Neural cell (in vitro differentiated cells): ENCODE data around the gene PTPRD.

Experiments used
- EP300 ChIP-seq: fragments of 450-650 bp; conservative IDR thresholded peaks from 2 replicates; pipeline ENCODE4 v1.6.1; 2014; ENCODE audit warnings: antibody characterized with exemption, mild to moderate bottlenecking, moderate library complexity; ENCODE audit not compliant: poor library complexity, severe bottlenecking
- EZH2 ChIP-seq: fragments of 200-600, 300-800 bp; shearing (Covaris generic), sonication (generic); IDR thresholded peaks from 2 replicates; pipeline ENCODE4 v1.6.1; 2014; ENCODE audit warnings: antibody characterized with exemption, low read length, borderline replicate concordance, mild to moderate bottlenecking; ENCODE audit not compliant: insufficient read depth, poor library complexity, severe bottlenecking
- POLR2AphosphoS5 ChIP-seq: IDR thresholded peaks from 2 replicates; pipeline ENCODE4 v1.6.1; 2012
- SMC3 ChIP-seq: fragments of 450-650 bp; conservative IDR thresholded peaks from 2 replicates; pipeline ENCODE4 v1.6.1; 2014; ENCODE audit warnings: antibody characterized with exemption, mild to moderate bottlenecking, moderate library complexity; ENCODE audit not compliant: poor library complexity
- TAF1 ChIP-seq: IDR thresholded peaks from 2 replicates; pipeline ENCODE4 v1.6.1; 2012; ENCODE audit warnings: low read depth
- TF ChIP-seq, protein P1 (sequence below): fragments of 450-650 bp; IDR thresholded peaks from 2 replicates; pipeline ENCODE4 v1.5.1; 2014; ENCODE audit warnings: antibody characterized with exemption, mild to moderate bottlenecking, moderate library complexity; ENCODE audit not compliant: poor library complexity, severe bottlenecking
- TF ChIP-seq, protein P2 (sequence below): IDR thresholded peaks from 2 replicates; pipeline ENCODE4 v1.6.1; 2012; ENCODE audit warnings: borderline replicate concordance

GRCh38 chr9:10252174-10252573 lies 360.6 kb downstream of the PTPRD start:
- TF ChIP-seq EP300 (no peak), EZH2 (no peak), SMC3 (no peak), POLR2AphosphoS5 (no peak), TAF1 (no peak)
- TF ChIP-seq, protein P1, sequence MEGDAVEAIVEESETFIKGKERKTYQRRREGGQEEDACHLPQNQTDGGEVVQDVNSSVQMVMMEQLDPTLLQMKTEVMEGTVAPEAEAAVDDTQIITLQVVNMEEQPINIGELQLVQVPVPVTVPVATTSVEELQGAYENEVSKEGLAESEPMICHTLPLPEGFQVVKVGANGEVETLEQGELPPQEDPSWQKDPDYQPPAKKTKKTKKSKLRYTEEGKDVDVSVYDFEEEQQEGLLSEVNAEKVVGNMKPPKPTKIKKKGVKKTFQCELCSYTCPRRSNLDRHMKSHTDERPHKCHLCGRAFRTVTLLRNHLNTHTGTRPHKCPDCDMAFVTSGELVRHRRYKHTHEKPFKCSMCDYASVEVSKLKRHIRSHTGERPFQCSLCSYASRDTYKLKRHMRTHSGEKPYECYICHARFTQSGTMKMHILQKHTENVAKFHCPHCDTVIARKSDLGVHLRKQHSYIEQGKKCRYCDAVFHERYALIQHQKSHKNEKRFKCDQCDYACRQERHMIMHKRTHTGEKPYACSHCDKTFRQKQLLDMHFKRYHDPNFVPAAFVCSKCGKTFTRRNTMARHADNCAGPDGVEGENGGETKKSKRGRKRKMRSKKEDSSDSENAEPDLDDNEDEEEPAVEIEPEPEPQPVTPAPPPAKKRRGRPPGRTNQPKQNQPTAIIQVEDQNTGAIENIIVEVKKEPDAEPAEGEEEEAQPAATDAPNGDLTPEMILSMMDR: no peak
- TF ChIP-seq, protein P2, sequence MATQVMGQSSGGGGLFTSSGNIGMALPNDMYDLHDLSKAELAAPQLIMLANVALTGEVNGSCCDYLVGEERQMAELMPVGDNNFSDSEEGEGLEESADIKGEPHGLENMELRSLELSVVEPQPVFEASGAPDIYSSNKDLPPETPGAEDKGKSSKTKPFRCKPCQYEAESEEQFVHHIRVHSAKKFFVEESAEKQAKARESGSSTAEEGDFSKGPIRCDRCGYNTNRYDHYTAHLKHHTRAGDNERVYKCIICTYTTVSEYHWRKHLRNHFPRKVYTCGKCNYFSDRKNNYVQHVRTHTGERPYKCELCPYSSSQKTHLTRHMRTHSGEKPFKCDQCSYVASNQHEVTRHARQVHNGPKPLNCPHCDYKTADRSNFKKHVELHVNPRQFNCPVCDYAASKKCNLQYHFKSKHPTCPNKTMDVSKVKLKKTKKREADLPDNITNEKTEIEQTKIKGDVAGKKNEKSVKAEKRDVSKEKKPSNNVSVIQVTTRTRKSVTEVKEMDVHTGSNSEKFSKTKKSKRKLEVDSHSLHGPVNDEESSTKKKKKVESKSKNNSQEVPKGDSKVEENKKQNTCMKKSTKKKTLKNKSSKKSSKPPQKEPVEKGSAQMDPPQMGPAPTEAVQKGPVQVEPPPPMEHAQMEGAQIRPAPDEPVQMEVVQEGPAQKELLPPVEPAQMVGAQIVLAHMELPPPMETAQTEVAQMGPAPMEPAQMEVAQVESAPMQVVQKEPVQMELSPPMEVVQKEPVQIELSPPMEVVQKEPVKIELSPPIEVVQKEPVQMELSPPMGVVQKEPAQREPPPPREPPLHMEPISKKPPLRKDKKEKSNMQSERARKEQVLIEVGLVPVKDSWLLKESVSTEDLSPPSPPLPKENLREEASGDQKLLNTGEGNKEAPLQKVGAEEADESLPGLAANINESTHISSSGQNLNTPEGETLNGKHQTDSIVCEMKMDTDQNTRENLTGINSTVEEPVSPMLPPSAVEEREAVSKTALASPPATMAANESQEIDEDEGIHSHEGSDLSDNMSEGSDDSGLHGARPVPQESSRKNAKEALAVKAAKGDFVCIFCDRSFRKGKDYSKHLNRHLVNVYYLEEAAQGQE: no peak
